IPS-20b (cell line): Measurements from ENCODE around the gene LAD1.

Source experiments
- H3K27ac ChIP-seq: one replicate; pipeline ENCODE4 v1.5.1; 2013; ENCODE audit warnings: low read length
- H3K27me3 ChIP-seq: 2 replicates; pipeline ENCODE4 v1.6.1; 2013; ENCODE audit warnings: mild to moderate bottlenecking, low read length, inconsistent platforms; ENCODE audit not compliant: insufficient read depth
- H3K36me3 ChIP-seq: 2 replicates; pipeline ENCODE4 v1.6.1; 2013; ENCODE audit warnings: low read depth, mild to moderate bottlenecking, inconsistent platforms, low read length, moderate library complexity; ENCODE audit not compliant: insufficient read depth
- H3K4me1 ChIP-seq: 2 replicates; pipeline ENCODE4 v1.6.1; 2013; ENCODE audit warnings: mild to moderate bottlenecking, control low read depth, inconsistent platforms, low read length, moderate library complexity; ENCODE audit not compliant: insufficient read depth
- H3K4me3 ChIP-seq: 2 replicates; pipeline ENCODE4 v1.5.1; 2013; ENCODE audit warnings: mild to moderate bottlenecking, low read length, inconsistent platforms
- H3K9ac ChIP-seq: 2 replicates; pipeline ENCODE4 v1.6.1; 2013; ENCODE audit warnings: low read depth, mild to moderate bottlenecking, inconsistent platforms, low read length, moderate library complexity
- H3K9me3 ChIP-seq: 2 replicates; pipeline ENCODE4 v1.6.1; 2013; ENCODE audit warnings: mild to moderate bottlenecking, low read depth, low read length, inconsistent platforms; ENCODE audit not compliant: insufficient read depth

LAD1 gene

DNA sequence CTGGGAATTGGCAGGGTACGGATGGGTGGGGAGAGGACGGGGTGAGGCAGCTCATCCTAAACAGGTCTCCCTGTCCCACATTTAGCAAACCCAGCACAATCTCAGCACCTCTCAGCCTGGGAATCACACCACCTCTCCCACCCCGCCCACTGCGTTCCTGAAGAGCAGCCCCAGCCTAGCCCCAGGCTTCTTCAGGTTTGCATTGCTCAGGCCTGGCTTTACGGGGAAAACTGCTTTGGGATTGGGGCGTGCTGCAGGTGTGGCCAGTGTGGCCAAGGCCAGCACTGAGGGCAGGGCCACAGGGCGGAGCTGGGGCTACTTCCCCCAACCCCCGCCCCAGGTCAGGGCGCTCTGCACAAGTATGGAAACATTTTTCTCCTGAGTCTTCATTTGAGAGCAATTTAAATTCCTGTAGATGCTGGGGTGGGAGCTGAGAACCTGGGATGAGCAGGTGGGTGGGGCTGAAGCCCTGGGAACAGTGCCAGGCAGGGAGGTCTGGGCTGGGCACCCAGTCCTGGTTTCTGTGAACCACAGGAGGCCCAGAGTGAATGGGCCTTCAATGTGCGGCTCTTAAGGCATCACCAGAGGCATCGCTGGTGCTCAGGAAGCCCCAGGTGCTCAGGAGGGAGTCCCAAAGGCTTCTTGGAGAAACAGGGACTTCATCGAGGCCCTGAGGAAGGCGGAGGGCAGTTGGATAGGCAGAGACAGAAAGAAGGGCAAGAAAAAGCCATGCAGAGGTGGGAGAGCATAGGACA lies 45.8 kb downstream of the LAD1 start:
- H3K27me3 ChIP-seq: no peaks in the 10 kb centered on the region
- H3K27ac ChIP-seq: no peak overlapping the region
- no peaks in the 10 kb centered on the region for H3K9me3 ChIP-seq
- no peak overlapping the region for H3K9ac ChIP-seq
- H3K4me1 ChIP-seq: 0 out of 2 replicates have a peak, but pooled peaks cover 7% of the 10 kb centered on the region
- H3K36me3 ChIP-seq: no peaks in the 10 kb centered on the region
- no peak overlapping the region for H3K4me3 ChIP-seq

DNA sequence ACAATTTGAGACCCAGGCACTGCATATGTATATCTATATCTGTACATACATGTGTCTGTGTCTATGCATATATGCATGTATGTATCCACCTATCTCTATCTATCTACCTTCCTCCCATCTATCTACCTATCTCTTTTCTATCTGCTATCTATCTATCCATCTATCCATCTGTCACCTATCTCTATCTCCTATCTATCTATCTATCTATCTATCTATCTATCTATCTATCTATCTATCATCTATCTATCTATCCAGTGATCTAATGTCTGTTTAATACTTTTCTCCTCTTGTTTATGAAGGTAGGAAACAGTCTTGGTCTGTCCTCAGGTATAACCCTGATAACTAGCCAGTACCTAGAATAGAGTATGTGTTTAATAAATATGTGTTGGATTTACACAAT lies 47.5 kb downstream of the LAD1 start:
- H3K9me3 ChIP-seq: no peaks in the 10 kb centered on the region
- no peak overlapping the region for H3K4me3 ChIP-seq
- H3K9ac ChIP-seq: no peak overlapping the region
- H3K36me3 ChIP-seq: no peaks in the 10 kb centered on the region
- peaks cover 19% of the 10 kb centered on the region; the same call in 1 of the 2 replicates for H3K4me1 ChIP-seq
- H3K27me3 ChIP-seq: no peaks in the 10 kb centered on the region
- H3K27ac ChIP-seq: no peak overlapping the region

DNA sequence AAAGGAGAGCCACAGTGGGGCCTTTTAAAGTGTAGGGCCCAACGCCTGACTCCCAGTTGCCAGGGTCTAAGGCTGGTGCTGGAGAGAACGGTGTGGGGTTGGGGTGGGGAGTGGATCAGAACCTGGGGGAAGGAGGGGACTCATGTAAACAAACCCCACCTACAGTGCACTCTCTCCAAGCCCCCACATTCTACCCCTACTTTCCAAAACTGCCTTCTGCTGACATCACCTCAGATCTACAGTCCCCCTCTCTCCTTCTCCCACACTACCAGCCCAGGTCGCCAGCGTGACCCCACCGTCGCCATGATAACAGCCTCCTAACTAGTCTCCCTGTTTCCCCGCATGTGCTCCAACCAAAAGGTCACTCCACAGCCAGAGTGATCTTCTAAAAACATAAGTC lies 48.2 kb downstream of the LAD1 start:
- no peak overlapping the region for H3K27ac ChIP-seq
- no peak overlapping the region for H3K9ac ChIP-seq
- H3K4me3 ChIP-seq: no peak overlapping the region
- H3K36me3 ChIP-seq: no peaks in the 10 kb centered on the region
- no peaks in the 10 kb centered on the region for H3K27me3 ChIP-seq
- peaks cover 19% of the 10 kb centered on the region; the same call in 1 of the 2 replicates for H3K4me1 ChIP-seq
- no peaks in the 10 kb centered on the region for H3K9me3 ChIP-seq

DNA sequence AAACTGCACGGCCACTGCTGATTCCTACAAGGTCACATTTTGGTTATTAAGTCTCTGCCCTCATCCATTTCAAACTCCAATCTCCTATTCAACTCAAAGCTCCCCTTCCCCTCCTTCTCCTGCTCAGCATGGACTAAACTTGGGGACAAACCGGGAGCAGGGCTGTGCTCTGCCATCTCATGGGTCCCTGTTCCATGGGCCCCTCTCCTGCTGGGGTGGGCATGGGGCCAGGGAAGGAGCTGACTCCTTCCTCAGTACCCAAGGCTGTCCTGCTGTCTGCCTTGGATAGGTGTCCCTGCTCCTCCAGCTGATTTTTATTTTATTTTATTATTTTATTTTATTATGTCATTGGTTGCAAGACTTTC lies 48.8 kb downstream of the LAD1 start:
- H3K27me3 ChIP-seq: no peaks in the 10 kb centered on the region
- peaks cover 19% of the 10 kb centered on the region; the same call in 1 of the 2 replicates for H3K4me1 ChIP-seq
- no peak overlapping the region for H3K4me3 ChIP-seq
- no peaks in the 10 kb centered on the region for H3K36me3 ChIP-seq
- H3K9ac ChIP-seq: no peak overlapping the region
- H3K27ac ChIP-seq: no peak overlapping the region
- no peaks in the 10 kb centered on the region for H3K9me3 ChIP-seq

DNA sequence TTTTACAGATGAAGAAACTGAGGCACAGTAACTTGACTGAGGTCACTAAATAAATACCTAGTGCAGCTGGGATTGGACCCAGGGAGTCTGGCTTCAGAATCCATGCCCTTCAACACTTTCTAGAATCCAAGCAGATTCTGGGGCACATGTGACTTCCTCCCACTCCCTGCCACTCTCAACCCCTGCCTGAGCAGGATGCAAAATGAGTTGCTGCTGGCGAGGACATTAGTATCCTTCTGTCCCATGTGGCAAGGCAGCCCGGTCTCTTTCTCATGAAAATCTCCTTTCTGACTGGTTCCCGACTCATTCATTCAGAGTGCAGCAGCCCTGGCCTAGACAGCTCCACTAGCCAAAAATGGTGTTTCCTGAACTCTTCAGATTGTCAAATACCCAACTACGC lies 50.0 kb downstream of the LAD1 start:
- H3K9ac ChIP-seq: no peak overlapping the region
- no peaks in the 10 kb centered on the region for H3K27me3 ChIP-seq
- peaks cover 19% of the 10 kb centered on the region; the same call in 1 of the 2 replicates for H3K4me1 ChIP-seq
- H3K27ac ChIP-seq: no peak overlapping the region
- H3K4me3 ChIP-seq: no peak overlapping the region
- H3K9me3 ChIP-seq: no peaks in the 10 kb centered on the region
- H3K36me3 ChIP-seq: no peaks in the 10 kb centered on the region

DNA sequence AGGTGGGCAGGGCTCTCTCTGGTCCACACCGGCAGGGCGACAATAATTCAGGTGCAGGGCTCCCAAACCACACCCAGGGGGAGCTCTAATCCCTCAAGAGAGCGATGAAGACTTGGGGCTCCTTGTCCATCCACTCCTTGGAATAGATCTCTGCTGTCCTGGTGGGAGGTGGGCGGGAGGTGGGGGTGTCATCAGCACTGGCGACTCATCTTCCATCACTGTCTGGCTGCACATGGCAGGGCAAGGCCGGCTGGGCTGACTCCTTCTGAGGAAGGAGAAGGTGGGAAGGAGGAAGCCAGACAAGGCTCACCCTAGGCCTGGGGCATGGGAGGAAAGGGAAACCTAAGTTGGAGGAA lies 50.9 kb downstream of the LAD1 start:
- Histone ChIP-seq H3K9me3 (no peaks in the 10 kb centered on the region), H3K36me3 (no peaks in the 10 kb centered on the region), H3K27me3 (no peaks in the 10 kb centered on the region), H3K4me3 (no peak overlapping the region; the same call in 1 of the 2 replicates), H3K4me1 (peaks cover 14% of the 10 kb centered on the region; the same call in 1 of the 2 replicates), H3K9ac (no peak overlapping the region), H3K27ac (no peak overlapping the region)

DNA sequence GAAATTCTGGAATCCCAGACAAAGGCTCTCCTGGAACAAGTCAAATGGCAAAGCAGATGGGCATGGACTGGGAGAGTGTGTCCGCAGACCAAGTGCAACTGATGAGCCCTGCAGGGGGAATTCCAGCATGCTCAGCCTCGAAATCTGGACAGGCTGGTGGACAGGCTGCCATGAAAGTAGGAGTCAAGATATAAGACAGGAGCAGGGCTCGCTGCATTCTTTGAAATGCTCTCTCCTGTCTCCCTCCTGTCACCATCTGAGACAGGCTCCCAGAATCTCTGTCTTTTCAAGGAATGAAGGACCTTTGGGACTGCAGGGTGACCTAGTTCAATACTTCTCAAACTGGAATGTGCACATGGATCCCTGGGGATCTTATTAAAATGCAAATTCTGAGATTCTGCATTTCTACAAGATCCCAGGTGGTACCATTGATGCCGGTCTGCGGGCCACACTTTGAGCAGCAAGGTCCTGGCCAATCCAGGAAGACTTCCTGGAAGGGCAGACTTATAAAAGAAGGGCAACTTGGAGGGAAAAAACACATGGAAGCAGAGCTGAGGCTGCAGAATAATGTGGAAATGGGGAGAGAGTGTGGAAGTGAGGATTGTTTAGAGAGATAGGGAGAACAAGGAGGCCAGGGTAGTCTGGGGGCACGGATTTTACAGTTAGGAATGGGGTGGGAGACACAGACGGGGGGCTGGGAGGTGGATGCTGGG lies 51.5 kb downstream of the LAD1 start:
- H3K27me3 ChIP-seq: no peaks in the 10 kb centered on the region
- H3K27ac ChIP-seq: no peak overlapping the region
- H3K4me3 ChIP-seq: peak overlapping the region; percentile 10; the same call in 1 of the 2 replicates
- H3K9me3 ChIP-seq: no peaks in the 10 kb centered on the region
- H3K4me1 ChIP-seq: peaks cover 11% of the 10 kb centered on the region; the same call in 1 of the 2 replicates
- no peaks in the 10 kb centered on the region for H3K36me3 ChIP-seq
- H3K9ac ChIP-seq: no peak overlapping the region

DNA sequence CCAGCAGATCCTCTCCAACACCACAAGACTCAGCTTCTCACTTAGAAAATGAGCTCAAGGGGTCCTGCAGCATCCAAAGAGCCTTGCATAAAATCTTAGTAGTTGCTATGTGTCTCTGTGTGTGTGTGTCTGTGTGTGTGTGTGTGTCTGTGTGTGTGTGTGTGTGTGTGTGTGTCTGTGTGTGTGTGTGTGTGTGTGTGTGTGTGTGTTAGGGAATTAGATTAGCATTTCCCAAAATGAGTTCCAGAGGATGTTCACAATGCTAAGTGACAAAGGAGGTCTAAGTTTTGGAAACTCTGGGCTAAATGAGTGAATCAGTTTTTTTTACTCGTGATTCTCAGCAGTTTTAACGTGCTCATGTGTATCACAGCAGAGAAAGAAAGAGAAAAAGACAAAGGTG lies 52.1 kb downstream of the LAD1 start:
- peaks cover 11% of the 10 kb centered on the region; the same call in 1 of the 2 replicates for H3K4me1 ChIP-seq
- no peaks in the 10 kb centered on the region for H3K36me3 ChIP-seq
- H3K27me3 ChIP-seq: no peaks in the 10 kb centered on the region
- no peak overlapping the region for H3K27ac ChIP-seq
- no peaks in the 10 kb centered on the region for H3K9me3 ChIP-seq
- H3K9ac ChIP-seq: no peak overlapping the region
- peak overlapping the region; percentile 10; the same call in 1 of the 2 replicates for H3K4me3 ChIP-seq

DNA sequence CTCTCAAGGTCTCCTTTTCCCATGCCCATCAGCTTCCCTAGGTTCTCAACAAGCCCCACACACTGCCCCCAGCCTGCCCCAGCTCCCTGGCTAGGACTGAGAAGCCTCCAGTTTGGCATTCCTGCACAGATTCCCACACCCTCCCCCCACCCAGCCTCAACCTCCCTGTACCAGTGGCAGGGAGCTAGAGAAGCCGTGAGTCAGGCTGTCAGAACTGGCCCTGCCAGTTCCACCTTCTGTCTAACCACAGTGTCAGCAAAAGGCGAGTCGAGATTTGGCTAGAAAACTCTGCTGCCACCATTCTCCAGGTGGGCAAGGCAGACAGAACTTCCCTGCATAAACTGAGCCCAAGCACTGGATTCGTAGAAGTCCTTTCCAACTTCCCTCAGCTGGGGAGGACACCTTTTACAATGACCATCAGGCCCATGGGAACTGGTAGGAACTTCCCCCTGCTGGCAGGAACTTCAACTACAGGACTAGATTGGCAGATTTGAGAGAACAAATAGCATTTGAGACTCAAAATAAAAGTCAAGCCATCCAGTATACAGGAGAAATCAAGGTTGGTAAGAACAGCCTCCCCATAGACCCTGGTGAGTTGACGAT lies 52.7 kb downstream of the LAD1 start:
- no peaks in the 10 kb centered on the region for H3K27me3 ChIP-seq
- peaks cover 11% of the 10 kb centered on the region; the same call in 1 of the 2 replicates for H3K4me1 ChIP-seq
- no peak overlapping the region for H3K27ac ChIP-seq
- no peaks in the 10 kb centered on the region for H3K36me3 ChIP-seq
- no peak overlapping the region for H3K4me3 ChIP-seq
- H3K9ac ChIP-seq: no peak overlapping the region
- H3K9me3 ChIP-seq: no peaks in the 10 kb centered on the region

DNA sequence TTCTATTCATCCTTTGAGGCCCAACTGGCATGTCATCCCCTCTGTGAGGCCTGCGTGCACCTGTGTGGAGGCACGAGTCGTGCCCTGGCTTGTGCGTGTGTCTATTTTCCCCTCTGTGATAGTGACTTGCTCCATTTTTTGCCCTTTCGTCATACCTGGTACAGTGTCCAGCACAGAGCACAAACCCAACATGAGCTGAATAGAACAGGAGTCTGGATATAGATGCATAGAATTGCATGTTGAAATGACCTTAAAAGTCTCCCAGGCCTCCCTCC lies 54.1 kb downstream of the LAD1 start:
- H3K27me3 ChIP-seq: no peaks in the 10 kb centered on the region
- H3K9ac ChIP-seq: no peak overlapping the region
- no peaks in the 10 kb centered on the region for H3K9me3 ChIP-seq
- H3K27ac ChIP-seq: no peak overlapping the region
- H3K4me3 ChIP-seq: no peak overlapping the region
- H3K36me3 ChIP-seq: no peaks in the 10 kb centered on the region
- peaks cover 11% of the 10 kb centered on the region; the same call in 1 of the 2 replicates for H3K4me1 ChIP-seq

DNA sequence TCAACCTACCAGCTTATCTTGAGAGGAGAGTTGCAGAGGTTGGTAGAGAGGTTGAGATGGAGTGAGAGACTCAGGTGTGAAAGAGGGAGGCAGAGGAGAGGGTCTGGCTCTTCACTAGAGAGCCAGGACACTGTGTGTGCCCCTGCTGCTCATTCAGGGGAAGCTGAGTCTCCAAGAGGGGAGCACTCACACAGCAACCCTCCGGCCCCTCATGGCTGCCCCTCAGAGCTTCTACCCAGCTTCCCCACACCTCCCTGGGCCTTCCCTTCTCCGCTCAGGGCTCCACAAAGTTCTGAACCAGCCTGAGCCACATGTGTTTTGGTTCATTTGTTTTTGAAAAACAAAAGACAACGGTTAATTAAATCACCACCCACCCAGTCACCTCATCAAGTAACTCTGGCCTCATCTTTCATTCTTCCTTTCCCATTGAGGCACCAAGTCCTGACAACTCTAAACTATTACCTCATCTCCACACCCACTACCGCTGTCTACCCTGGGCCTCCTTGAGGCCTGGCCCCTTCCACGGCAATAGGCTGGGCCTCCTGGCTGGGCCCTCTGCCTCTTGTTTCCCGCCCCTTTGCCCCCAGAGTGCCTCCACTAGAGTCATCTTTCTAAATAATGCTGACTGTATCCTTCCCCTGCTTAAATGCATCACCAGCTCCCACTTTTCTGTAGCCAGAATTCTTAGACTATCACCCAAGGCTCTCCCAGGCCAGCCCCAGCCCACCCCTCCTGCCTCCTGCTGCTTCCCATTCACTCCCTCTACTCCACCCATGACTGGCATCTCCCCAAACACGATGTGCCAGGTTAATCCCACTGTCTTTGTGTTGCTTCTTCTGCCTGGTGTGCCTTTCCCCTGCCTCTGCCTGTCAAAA lies 54.7 kb downstream of the LAD1 start:
- no peak overlapping the region for H3K4me3 ChIP-seq

More for the DNA sequence above, 54.7 kb downstream of the LAD1 start:
- H3K9me3 ChIP-seq: no peaks in the 10 kb centered on the region
- no peak overlapping the region for H3K9ac ChIP-seq
- H3K27me3 ChIP-seq: no peaks in the 10 kb centered on the region
- H3K4me1 ChIP-seq: peaks cover 11% of the 10 kb centered on the region; the same call in 1 of the 2 replicates
- H3K27ac ChIP-seq: no peak overlapping the region
- H3K36me3 ChIP-seq: no peaks in the 10 kb centered on the region
